Endothelial cell (in vitro differentiated cells): ENCODE measurements around the gene VPS33A. TPM values are rescaled to one million over a fixed set of nuclear protein-coding genes. Genes with fewer than 3 reads are reported as not detected.
A peak's percentile ranks its signal among the peaks of the same experiment; 100 is the strongest.

ENCODE experiments used
- DNase-seq: peaks from one replicate; pipeline ENCODE4 v3.0.0; 2021; ENCODE audit warnings: low spot score
- H3K27ac Mint-ChIP-seq: one replicate; pipeline ENCODE4 v1.8.0; 2021; ENCODE audit warnings: mixed read lengths, inconsistent platforms; ENCODE audit not compliant: unreplicated experiment
- H3K27me3 Mint-ChIP-seq: one replicate; pipeline ENCODE4 v1.8.0; 2021; ENCODE audit warnings: mild to moderate bottlenecking, moderate library complexity, mixed read lengths, inconsistent platforms; ENCODE audit not compliant: unreplicated experiment
- H3K36me3 Mint-ChIP-seq: one replicate; pipeline ENCODE4 v1.8.0; 2021; ENCODE audit warnings: mild to moderate bottlenecking, low read depth, mixed read lengths, inconsistent platforms; ENCODE audit not compliant: unreplicated experiment
- H3K4me1 Mint-ChIP-seq: one replicate; pipeline ENCODE4 v1.8.0; 2021; ENCODE audit warnings: mild to moderate bottlenecking, mixed read lengths, inconsistent platforms; ENCODE audit not compliant: unreplicated experiment
- H3K4me3 Mint-ChIP-seq: one replicate; pipeline ENCODE4 v1.8.0; 2021; ENCODE audit warnings: mild to moderate bottlenecking, mixed read lengths, inconsistent platforms; ENCODE audit not compliant: unreplicated experiment
- H3K9me3 Mint-ChIP-seq: one replicate; pipeline ENCODE4 v1.8.0; 2021; ENCODE audit warnings: mixed read lengths, inconsistent platforms; ENCODE audit not compliant: unreplicated experiment
- total RNA-seq: library from RNA; stranded (reverse); fragmentation: NEBNext Ultra II Directional; extraction: Animal tissue kit (Norgen Biotek cat#: 25700); gene quantifications from one replicate; pipeline ENCODE4 v1.2.1, GENCODE V29; 2021; ENCODE audit not compliant: unreplicated experiment
- TF ChIP-seq, protein P1 (sequence below): fragments of 200-600 bp; sonication (generic); IDR thresholded peaks from one replicate; pipeline ENCODE4 v1.5.0; 2021; ENCODE audit warnings: antibody characterized with exemption; ENCODE audit not compliant: unreplicated experiment

Gene VPS33A
- total RNA-seq, 1 donor from 2014 or later: 32.1 TPM

DNA sequence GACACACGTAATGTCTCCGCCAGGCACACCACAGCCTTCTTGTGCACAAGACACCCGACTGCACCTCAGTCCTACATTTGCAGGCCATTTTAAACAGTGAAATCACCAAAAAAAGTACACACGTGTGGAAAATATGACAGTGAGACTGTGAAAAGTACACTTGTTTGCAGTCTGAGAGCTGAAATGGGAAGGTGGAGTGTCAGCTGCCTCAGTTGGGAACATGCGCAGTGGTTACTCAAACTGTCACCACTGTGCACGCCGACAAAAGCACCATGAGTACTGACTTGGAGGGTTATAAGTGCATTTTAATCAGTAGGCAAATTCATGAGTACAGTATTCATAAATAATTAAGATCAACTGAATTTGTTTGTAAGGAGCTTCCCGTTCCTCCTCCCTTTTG is 15.8 kb downstream of the VPS33A start:
- Mint-ChIP-seq H3K9me3 (no peaks in the 10 kb centered on the region), H3K27ac (peak overlapping the region; percentile 70)
- TF ChIP-seq, protein P1, sequence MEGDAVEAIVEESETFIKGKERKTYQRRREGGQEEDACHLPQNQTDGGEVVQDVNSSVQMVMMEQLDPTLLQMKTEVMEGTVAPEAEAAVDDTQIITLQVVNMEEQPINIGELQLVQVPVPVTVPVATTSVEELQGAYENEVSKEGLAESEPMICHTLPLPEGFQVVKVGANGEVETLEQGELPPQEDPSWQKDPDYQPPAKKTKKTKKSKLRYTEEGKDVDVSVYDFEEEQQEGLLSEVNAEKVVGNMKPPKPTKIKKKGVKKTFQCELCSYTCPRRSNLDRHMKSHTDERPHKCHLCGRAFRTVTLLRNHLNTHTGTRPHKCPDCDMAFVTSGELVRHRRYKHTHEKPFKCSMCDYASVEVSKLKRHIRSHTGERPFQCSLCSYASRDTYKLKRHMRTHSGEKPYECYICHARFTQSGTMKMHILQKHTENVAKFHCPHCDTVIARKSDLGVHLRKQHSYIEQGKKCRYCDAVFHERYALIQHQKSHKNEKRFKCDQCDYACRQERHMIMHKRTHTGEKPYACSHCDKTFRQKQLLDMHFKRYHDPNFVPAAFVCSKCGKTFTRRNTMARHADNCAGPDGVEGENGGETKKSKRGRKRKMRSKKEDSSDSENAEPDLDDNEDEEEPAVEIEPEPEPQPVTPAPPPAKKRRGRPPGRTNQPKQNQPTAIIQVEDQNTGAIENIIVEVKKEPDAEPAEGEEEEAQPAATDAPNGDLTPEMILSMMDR: no peak

DNA sequence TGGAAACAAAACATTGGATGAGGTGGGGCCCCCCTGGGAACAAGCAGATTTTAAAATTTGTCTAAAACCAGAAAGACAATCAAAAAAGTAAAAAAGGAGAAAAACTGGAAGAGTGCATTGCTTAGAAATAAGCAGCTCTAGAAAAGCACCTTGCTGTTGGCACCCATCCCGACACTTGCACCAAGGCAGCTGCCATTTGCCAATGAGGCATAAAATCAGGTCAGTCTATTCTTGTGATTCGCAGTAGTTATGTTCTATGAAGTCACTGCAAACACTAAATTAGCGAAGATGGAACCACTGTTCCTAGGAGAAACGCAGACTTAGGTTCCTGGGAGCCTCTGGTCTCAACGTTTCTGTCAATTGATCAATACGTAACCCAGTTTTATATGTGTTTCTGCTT is 16.2 kb downstream of the VPS33A start:
- peak overlapping the region; percentile 70 for H3K27ac Mint-ChIP-seq
- TF ChIP-seq, protein P1: no peak
- no peak for DNase-seq
- H3K4me1 Mint-ChIP-seq: peaks cover 21% of the 10 kb centered on the region
- no peaks in the 10 kb centered on the region for H3K9me3 Mint-ChIP-seq
- no peak overlapping the region for H3K4me3 Mint-ChIP-seq
- H3K27me3 Mint-ChIP-seq: no peaks in the 10 kb centered on the region
- H3K36me3 Mint-ChIP-seq: peaks cover 21% of the 10 kb centered on the region

More for the DNA sequence above, 15.8 kb downstream of the VPS33A start:
- DNase-seq: no peak
- Mint-ChIP-seq H3K27me3 (no peaks in the 10 kb centered on the region), H3K4me3 (no peak overlapping the region), H3K4me1 (peaks cover 21% of the 10 kb centered on the region), H3K36me3 (peaks cover 21% of the 10 kb centered on the region)

DNA sequence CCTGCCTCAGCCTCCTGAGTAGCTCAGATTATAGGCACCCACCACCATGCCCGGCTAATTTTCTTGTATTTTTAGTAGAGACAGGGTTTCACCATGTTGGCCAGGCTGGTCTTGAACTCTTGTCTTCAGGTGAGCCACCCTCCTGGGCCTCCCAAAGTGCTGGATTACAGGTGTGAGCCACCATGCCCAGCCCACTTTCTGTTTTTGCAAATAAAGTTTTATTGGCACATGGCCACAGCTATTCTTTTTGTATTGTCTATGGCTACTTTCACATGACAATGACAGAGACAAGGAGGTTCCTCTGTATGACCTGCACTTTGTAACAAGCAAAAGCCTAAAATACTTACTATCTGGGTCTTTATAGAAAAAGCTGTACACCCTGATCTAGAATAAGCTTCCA is 20.7 kb downstream of the VPS33A start:
- Mint-ChIP-seq H3K27me3 (no peaks in the 10 kb centered on the region), H3K4me3 (no peak overlapping the region), H3K36me3 (peaks cover 19% of the 10 kb centered on the region), H3K4me1 (peaks cover 18% of the 10 kb centered on the region), H3K9me3 (no peaks in the 10 kb centered on the region), H3K27ac (no peak overlapping the region)
- no peak for DNase-seq
- TF ChIP-seq, protein P1: no peak

DNA sequence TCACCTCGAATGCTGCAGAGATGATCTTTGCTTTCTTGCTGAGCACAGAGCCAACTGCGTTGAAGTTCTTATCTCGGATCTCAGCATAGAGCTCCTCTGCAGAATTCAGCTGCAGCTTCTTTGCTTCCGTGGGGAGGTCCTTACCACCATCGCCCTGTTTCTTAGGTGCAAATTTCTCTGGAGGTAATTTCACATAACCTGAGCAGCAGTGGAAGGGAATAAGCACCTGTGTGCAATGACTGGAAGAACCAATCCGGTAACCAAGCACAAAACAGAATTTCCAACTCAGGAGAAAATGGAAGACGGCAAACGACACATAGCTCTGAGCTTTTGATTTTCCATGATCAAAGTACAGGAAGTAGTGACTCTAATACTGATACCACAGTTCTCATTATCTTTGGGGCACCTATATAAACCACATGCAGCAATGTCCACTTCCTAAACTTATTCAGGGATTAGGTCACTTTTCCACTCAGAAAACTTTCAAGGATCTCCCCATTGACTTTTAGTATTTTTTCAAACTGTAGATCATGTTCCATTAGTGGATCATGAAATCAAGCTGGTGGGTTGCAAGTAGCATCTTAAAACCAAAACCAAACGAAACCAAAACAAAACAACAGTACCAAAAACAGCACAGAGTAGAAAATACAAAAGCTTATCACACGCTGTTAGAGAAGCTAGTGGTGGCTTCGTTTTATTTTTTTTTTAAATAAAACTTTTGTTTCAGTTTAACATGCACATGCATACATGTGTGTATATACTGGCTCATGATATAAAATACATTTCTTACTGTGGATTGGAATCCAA is 21.5 kb downstream of the VPS33A start:
- no peak for DNase-seq
- Mint-ChIP-seq H3K4me1 (peaks cover 14% of the 10 kb centered on the region), H3K9me3 (no peaks in the 10 kb centered on the region), H3K36me3 (peaks cover 15% of the 10 kb centered on the region), H3K4me3 (no peak overlapping the region), H3K27me3 (no peaks in the 10 kb centered on the region), H3K27ac (no peak overlapping the region)
- TF ChIP-seq, protein P1: no peak

DNA sequence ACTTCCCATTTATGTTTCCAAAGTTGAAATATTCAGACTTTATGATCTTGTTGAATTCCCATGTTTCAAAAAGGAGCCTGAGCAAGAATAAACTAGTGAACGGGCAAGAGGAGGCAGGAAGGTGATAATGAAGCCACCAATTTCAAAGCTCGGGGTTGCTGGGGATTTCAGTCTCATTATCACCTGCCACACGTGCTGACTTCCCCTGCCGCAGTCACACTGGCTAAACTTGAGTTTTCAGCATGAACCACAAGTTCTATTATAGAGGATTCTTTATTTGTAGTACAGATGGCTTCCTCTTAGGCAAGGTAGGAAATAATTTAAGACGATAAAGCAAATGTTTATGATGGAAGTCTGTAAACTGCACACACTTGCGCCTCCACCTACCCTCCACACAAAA is 22.3 kb downstream of the VPS33A start:
- Mint-ChIP-seq H3K4me3 (no peak overlapping the region), H3K27me3 (peaks cover under 1% of the 10 kb centered on the region), H3K9me3 (no peaks in the 10 kb centered on the region)

More for the DNA sequence above, 22.3 kb downstream of the VPS33A start:
- Mint-ChIP-seq H3K36me3 (peaks cover 9% of the 10 kb centered on the region), H3K4me1 (peaks cover 12% of the 10 kb centered on the region), H3K27ac (no peak overlapping the region)
- no peak for DNase-seq
- TF ChIP-seq, protein P1: no peak
